Stimulated activated naive B cell treated with anti-CD40 and anti-IgM and Interleukin-4, amounts not matched to agents 10 μg/mL and 1 μg/mL and 100 μg/mL, for 72 hours (primary cell): Measurements from ENCODE around the gene C16orf96.

Experiments
- ATAC-seq, 2 donors: fragments of 150-1000 bp; cut with Tn5 transposase; replicated peaks; 2 replicates each; pipeline ENCODE4 v1.10.0; 2021; ENCODE audit warnings: moderate library complexity in 1 of 2
- DNase-seq: peaks from one replicate; pipeline ENCODE4 v3.0.0; 2021
- H3K27ac Mint-ChIP-seq: one replicate; pipeline ENCODE4 v1.8.0; 2022; ENCODE audit warnings: mild to moderate bottlenecking, mixed read lengths
- H3K27me3 Mint-ChIP-seq, 2 donors: one replicate each; pipeline ENCODE4 v1.8.0; 2022; ENCODE audit warnings: mixed read lengths in 2 of 2
- H3K36me3 Mint-ChIP-seq, 2 donors: one replicate each; pipeline ENCODE4 v1.8.0; 2022; ENCODE audit warnings: mixed read lengths in 2 of 2, mild to moderate bottlenecking in 1 of 2
- H3K4me1 Mint-ChIP-seq, 2 donors: one replicate each; pipeline ENCODE4 v1.8.0; 2022; ENCODE audit warnings: mixed read lengths in 2 of 2, mild to moderate bottlenecking in 1 of 2
- H3K4me3 Mint-ChIP-seq, 2 donors: one replicate each; pipeline ENCODE4 v1.8.0; 2022; ENCODE audit warnings: mild to moderate bottlenecking in 2 of 2, mixed read lengths in 2 of 2, moderate library complexity in 1 of 2
- H3K9me3 Mint-ChIP-seq, 2 donors: one replicate each; pipeline ENCODE4 v1.8.0; 2022; ENCODE audit warnings: mixed read lengths in 2 of 2, mild to moderate bottlenecking in 1 of 2

C16orf96 gene

GRCh38 chr16:4534151-4534790 is 21.9 kb upstream of the C16orf96 start:
- no peaks in the 10 kb centered on the region for H3K27me3 Mint-ChIP-seq
- H3K27ac Mint-ChIP-seq, result no peak overlapping the region
- peaks cover 35 to 65% of the 10 kb centered on the region in 2 donors for H3K4me1 Mint-ChIP-seq
- H3K4me3 Mint-ChIP-seq, result no peak overlapping the region
- no peaks in the 10 kb centered on the region for H3K9me3 Mint-ChIP-seq
- DNase-seq, result no peak
- peaks cover 23 to 34% of the 10 kb centered on the region in 2 donors for H3K36me3 Mint-ChIP-seq
- ATAC-seq, result no peak

- Mint-ChIP-seq H3K27ac (peak overlapping the region; percentile 59), H3K36me3 (peaks cover 28 to 37% of the 10 kb centered on the region in 2 donors), H3K9me3 (peaks cover 5 to 6% of the 10 kb centered on the region in 2 donors), H3K4me3 (peak overlapping the region; percentile 0 to 38), H3K4me1 (peaks cover 28 to 54% of the 10 kb centered on the region in 2 donors), H3K27me3 (no peaks in the 10 kb centered on the region)
- ATAC-seq, result peak; percentile 13 to 31
- no peak for DNase-seq
Observed at GRCh38 chr16:4535627-4536108, 20.5 kb upstream of the C16orf96 start.

GRCh38 chr16:4536391-4537106 is 19.6 kb upstream of the C16orf96 start:
- no peak for DNase-seq
- H3K36me3 Mint-ChIP-seq, result peaks cover 28 to 37% of the 10 kb centered on the region in 2 donors
- H3K4me3 Mint-ChIP-seq, result peak overlapping the region; percentile 76 to 82
- peaks cover 28 to 54% of the 10 kb centered on the region in 2 donors for H3K4me1 Mint-ChIP-seq
- H3K27ac Mint-ChIP-seq, result peak overlapping the region; percentile 9
- H3K9me3 Mint-ChIP-seq, result peaks cover 5 to 6% of the 10 kb centered on the region in 2 donors
- no peak for ATAC-seq
- no peaks in the 10 kb centered on the region for H3K27me3 Mint-ChIP-seq

- H3K4me1 Mint-ChIP-seq, result peaks cover 28 to 54% of the 10 kb centered on the region in 2 donors
- peak overlapping the region; percentile 69 for H3K27ac Mint-ChIP-seq
- H3K9me3 Mint-ChIP-seq, result peaks cover 5 to 6% of the 10 kb centered on the region in 2 donors
- ATAC-seq (peak; percentile 55 to 58), DNase-seq (no peak)
- H3K4me3 Mint-ChIP-seq, result peak overlapping the region; percentile 77 to 82
- H3K27me3 Mint-ChIP-seq, result no peaks in the 10 kb centered on the region
- H3K36me3 Mint-ChIP-seq, result peaks cover 22 to 31% of the 10 kb centered on the region in 2 donors
Observed at GRCh38 chr16:4537376-4538343, 18.5 kb upstream of the C16orf96 start.

- Mint-ChIP-seq H3K4me3 (peak within 1 kb of the TSS; percentile 77 to 82), H3K27ac (peak within 1 kb of the TSS; percentile 92), H3K36me3 (peaks cover 16 to 25% of the 10 kb centered on the region in 2 donors), H3K4me1 (peaks cover 28 to 45% of the 10 kb centered on the region in 2 donors), H3K27me3 (no peaks in the 10 kb centered on the region), H3K9me3 (peaks cover 5 to 6% of the 10 kb centered on the region in 2 donors)
- ATAC-seq, result peak; percentile 86 to 91
- peak; percentile 88 for DNase-seq
Observed at GRCh38 chr16:4538350-4539235, 17.5 kb upstream of the C16orf96 start, which contains the start of gene CDIP1. CDIP1 (minus strand) TSS chr16:4538773; CDS start chr16:4514130, 24,643 bp downstream.

GRCh38 chr16:4539716-4540284 is 16.3 kb upstream of the C16orf96 start:
- H3K4me3 Mint-ChIP-seq, result no peak overlapping the region
- H3K27me3 Mint-ChIP-seq, result no peaks in the 10 kb centered on the region
- peak overlapping the region; percentile 38 for H3K27ac Mint-ChIP-seq
- H3K36me3 Mint-ChIP-seq, result peaks cover 12 to 19% of the 10 kb centered on the region in 2 donors
- H3K9me3 Mint-ChIP-seq, result peaks cover 5 to 6% of the 10 kb centered on the region in 2 donors
- ATAC-seq, result no peak
- H3K4me1 Mint-ChIP-seq, result peaks cover 28 to 33% of the 10 kb centered on the region in 2 donors
- no peak for DNase-seq

- H3K27ac Mint-ChIP-seq, result no peak overlapping the region
- peaks cover 3 to 8% of the 10 kb centered on the region in 2 donors for H3K4me1 Mint-ChIP-seq
- DNase-seq (no peak), ATAC-seq (no peak)
- H3K9me3 Mint-ChIP-seq, result peaks cover 5 to 6% of the 10 kb centered on the region in 2 donors
- no peaks in the 10 kb centered on the region for H3K27me3 Mint-ChIP-seq
- peaks cover 5 to 7% of the 10 kb centered on the region in 2 donors for H3K36me3 Mint-ChIP-seq
- H3K4me3 Mint-ChIP-seq, result no peak overlapping the region
Observed at GRCh38 chr16:4544473-4544872, 11.7 kb upstream of the C16orf96 start.

- DNase-seq, result no peak
- Mint-ChIP-seq H3K4me3 (no peak overlapping the region), H3K27ac (no peak overlapping the region), H3K36me3 (no peaks in the 10 kb centered on the region), H3K4me1 (peaks cover 5 to 8% of the 10 kb centered on the region in 2 donors), H3K27me3 (no peaks in the 10 kb centered on the region), H3K9me3 (no peaks in the 10 kb centered on the region)
- no peak for ATAC-seq
Observed at GRCh38 chr16:4548124-4548523, 8.0 kb upstream of the C16orf96 start.

- no peak overlapping the region for H3K27ac Mint-ChIP-seq
- peaks cover 5 to 8% of the 10 kb centered on the region in 2 donors for H3K4me1 Mint-ChIP-seq
- no peaks in the 10 kb centered on the region for H3K36me3 Mint-ChIP-seq
- H3K4me3 Mint-ChIP-seq, result no peak overlapping the region
- ATAC-seq (no peak), DNase-seq (no peak)
- no peaks in the 10 kb centered on the region for H3K27me3 Mint-ChIP-seq
- H3K9me3 Mint-ChIP-seq, result no peaks in the 10 kb centered on the region
Observed at GRCh38 chr16:4550591-4550990, 5.5 kb upstream of the C16orf96 start.

- ATAC-seq, result no peak
- Mint-ChIP-seq H3K36me3 (no peaks in the 10 kb centered on the region), H3K27me3 (peaks cover 0 to 6% of the 10 kb centered on the region in 2 donors), H3K4me3 (no peak overlapping the region), H3K4me1 (peaks cover 5 to 8% of the 10 kb centered on the region in 2 donors), H3K27ac (no peak overlapping the region), H3K9me3 (no peaks in the 10 kb centered on the region)
- no peak for DNase-seq
Observed at GRCh38 chr16:4552541-4552940, 3.6 kb upstream of the C16orf96 start.

GRCh38 chr16:4556580-4556979 is 440 bp downstream of the C16orf96 start:
- peaks cover 6% of the 10 kb centered on the region in 2 donors for H3K27me3 Mint-ChIP-seq
- H3K9me3 Mint-ChIP-seq, result no peaks in the 10 kb centered on the region
- ATAC-seq (no peak), DNase-seq (no peak)
- H3K36me3 Mint-ChIP-seq, result no peaks in the 10 kb centered on the region
- H3K4me1 Mint-ChIP-seq, result no peaks in the 10 kb centered on the region
- no peak overlapping the region for H3K27ac Mint-ChIP-seq
- H3K4me3 Mint-ChIP-seq, result no peak overlapping the region

GRCh38 chr16:4557973-4558372 is 1.8 kb downstream of the C16orf96 start:
- H3K4me1 Mint-ChIP-seq, result no peaks in the 10 kb centered on the region
- no peaks in the 10 kb centered on the region for H3K9me3 Mint-ChIP-seq
- peaks cover 6% of the 10 kb centered on the region in 2 donors for H3K27me3 Mint-ChIP-seq
- no peak overlapping the region for H3K27ac Mint-ChIP-seq
- ATAC-seq (no peak), DNase-seq (no peak)
- H3K36me3 Mint-ChIP-seq, result no peaks in the 10 kb centered on the region
- H3K4me3 Mint-ChIP-seq, result no peak overlapping the region

GRCh38 chr16:4561596-4561995 is 5.5 kb downstream of the C16orf96 start:
- H3K9me3 Mint-ChIP-seq, result no peaks in the 10 kb centered on the region
- no peaks in the 10 kb centered on the region for H3K4me1 Mint-ChIP-seq
- H3K36me3 Mint-ChIP-seq, result no peaks in the 10 kb centered on the region
- ATAC-seq (no peak), DNase-seq (no peak)
- H3K27ac Mint-ChIP-seq, result no peak overlapping the region
- no peak overlapping the region for H3K4me3 Mint-ChIP-seq
- peaks cover 0 to 6% of the 10 kb centered on the region in 2 donors for H3K27me3 Mint-ChIP-seq
